A172 (cell line): ENCODE data around the gene NLRP14. TPM values are rescaled to one million over a fixed set of nuclear protein-coding genes. Genes with fewer than 3 reads are reported as not detected.

ENCODE experiments used
- DNase-seq: peaks from one replicate; pipeline ENCODE4 v3.0.0-alpha.2; 2015; ENCODE audit warnings: low spot score
- total RNA-seq: library from RNA; depleted of rRNA; stranded (reverse); fragments of >200 nt; shearing (Covaris generic); gene quantifications from 2 replicates; pipeline ENCODE4 v1.2.3, GENCODE V29; 2014; rRNA removed

Gene NLRP14
- total RNA-seq, 1 experiment from 2014 or later, result not detected

GRCh38 chr11:7050191-7050590, 29.9 kb downstream of the NLRP14 start:
- no peak for DNase-seq

GRCh38 chr11:7056828-7057513, 36.7 kb downstream of the NLRP14 start:
- no peak for DNase-seq

- no peak for DNase-seq
These were observed 37.4 kb downstream of the NLRP14 start for GRCh38 chr11:7057641-7058040.

GRCh38 chr11:7060868-7061267, 40.6 kb downstream of the NLRP14 start:
- DNase-seq, result no peak

GRCh38 chr11:7062534-7062933, 42.3 kb downstream of the NLRP14 start:
- no peak for DNase-seq

- no peak for DNase-seq
These were observed 52.2 kb downstream of the NLRP14 start for GRCh38 chr11:7072401-7073028.

- no peak for DNase-seq
These were observed 56.8 kb downstream of the NLRP14 start for GRCh38 chr11:7077101-7077500.

GRCh38 chr11:7079545-7080135, 59.4 kb downstream of the NLRP14 start:
- DNase-seq, result no peak

- no peak for DNase-seq
These were observed 60.6 kb downstream of the NLRP14 start for GRCh38 chr11:7080900-7081299.

- no peak for DNase-seq
These were observed 61.2 kb downstream of the NLRP14 start for GRCh38 chr11:7081441-7081840.

- no peak for DNase-seq
These were observed 68.6 kb downstream of the NLRP14 start, which contains the start of gene RBMXL2 for GRCh38 chr11:7088921-7089320. RBMXL2 (plus strand) TSS chr11:7088998; CDS start chr11:7089121, 123 bp downstream.

- DNase-seq, result no peak
These were observed 69.3 kb downstream of the NLRP14 start for GRCh38 chr11:7089328-7090251.

GRCh38 chr11:7098235-7098832, 78.1 kb downstream of the NLRP14 start:
- peak; percentile 50 for DNase-seq

- DNase-seq, result no peak
These were observed 95.5 kb downstream of the NLRP14 start for GRCh38 chr11:7115780-7116179.

GRCh38 chr11:7116370-7116769, 96.1 kb downstream of the NLRP14 start:
- no peak for DNase-seq

Other genes starting within 250 kb of the NLRP14 start
- not detected in 2 replicates for gene OR2AG2, start 248.5 kb upstream of the NLRP14 start, total RNA-seq
- not detected in 2 replicates for gene OR2AG1, start 237.5 kb upstream of the NLRP14 start, total RNA-seq
- gene OR6A2, start 220.8 kb upstream of the NLRP14 start, total RNA-seq, result not detected in 2 replicates
- gene OR10A5, start 174.8 kb upstream of the NLRP14 start, total RNA-seq, result not detected in 2 replicates
- gene OR10A2, start 157.4 kb upstream of the NLRP14 start, total RNA-seq, result not detected in 2 replicates
- gene OR10A4, start 143.9 kb upstream of the NLRP14 start, total RNA-seq, result not detected in 2 replicates
- not detected in 2 replicates for gene OR2D2, start 128.0 kb upstream of the NLRP14 start, total RNA-seq
- gene OR2D3, start 99.5 kb upstream of the NLRP14 start, total RNA-seq, result not detected in 2 replicates
- gene ZNF215, start 94.1 kb upstream of the NLRP14 start, total RNA-seq, result not detected in 2 replicates
- 1.8 and 2.3 TPM in 2 replicates for gene ZNF214, start 133 bp upstream of the NLRP14 start, total RNA-seq
- gene RBMXL2, start 68.5 kb downstream of the NLRP14 start, total RNA-seq, result not detected in 2 replicates
- not detected in 2 replicates for gene SYT9, start 231.4 kb downstream of the NLRP14 start, total RNA-seq